HG03064 (cell line): Measurements from ENCODE around the gene PPP2R3B.

Experiments used
- ATAC-seq: cut with Tn5 transposase; IDR thresholded peaks from one replicate; pipeline ENCODE4 v1.9.1; 2021; ENCODE audit warnings: low read depth; ENCODE audit not compliant: unreplicated experiment

PPP2R3B gene

DNA sequence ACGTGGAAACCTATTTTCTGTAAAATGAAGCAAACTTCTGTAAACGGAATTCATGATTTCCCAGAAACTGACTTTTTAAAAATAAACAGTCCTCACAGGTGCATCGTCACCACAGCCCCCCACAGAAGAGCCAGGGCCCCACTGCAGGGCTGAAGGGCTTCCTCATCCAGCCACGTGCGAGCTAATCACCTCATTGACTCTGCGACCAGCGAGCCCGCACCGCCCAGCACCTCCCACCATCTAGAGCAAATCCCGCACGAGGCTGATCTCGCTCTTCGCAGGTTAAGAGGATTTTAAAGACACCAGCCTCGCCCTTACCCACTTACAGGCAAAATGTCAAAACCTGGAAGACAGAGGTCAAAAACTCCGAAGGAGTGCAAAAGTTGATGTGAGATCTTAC lies 14.8 kb downstream of the PPP2R3B start:
- ATAC-seq, result no peak

DNA sequence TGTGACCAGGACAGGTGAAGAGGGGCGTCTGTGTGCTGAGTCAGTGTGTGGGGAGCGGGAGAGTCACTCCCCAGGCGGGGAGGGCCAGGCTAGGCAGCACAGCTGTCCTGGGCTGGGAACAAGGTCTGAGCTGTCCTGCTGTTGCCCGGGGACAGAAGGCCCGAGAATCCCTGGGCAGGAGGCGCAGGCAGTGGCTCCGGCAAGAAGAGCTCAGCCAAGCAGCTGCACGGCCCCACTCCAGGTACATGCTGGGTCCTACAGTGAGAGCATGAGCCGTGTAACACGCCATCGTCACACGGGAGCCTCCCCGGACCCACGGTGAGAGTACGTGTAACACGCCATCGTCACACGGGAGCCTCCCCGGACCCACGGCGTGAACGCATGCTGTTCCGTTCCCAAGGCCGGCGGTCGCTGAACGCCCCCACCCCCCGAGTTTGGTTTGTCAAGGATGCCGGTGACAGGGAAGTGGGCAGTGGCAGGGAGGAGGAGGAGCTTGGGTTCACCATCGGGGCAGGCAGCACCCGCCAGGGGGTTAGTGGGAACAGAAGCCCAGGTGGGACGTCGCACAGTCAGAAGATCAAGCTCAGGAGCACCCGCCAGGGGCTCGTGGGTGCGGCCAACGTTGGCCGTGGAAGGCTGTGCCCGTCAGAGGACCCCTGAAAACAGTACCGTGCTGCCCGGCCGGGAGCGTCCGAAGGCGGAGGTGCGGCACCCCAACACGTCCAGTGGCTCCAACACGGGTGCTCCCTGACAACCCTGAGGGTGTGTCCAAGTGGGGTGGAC lies 15.6 kb downstream of the PPP2R3B start:
- no peak for ATAC-seq

DNA sequence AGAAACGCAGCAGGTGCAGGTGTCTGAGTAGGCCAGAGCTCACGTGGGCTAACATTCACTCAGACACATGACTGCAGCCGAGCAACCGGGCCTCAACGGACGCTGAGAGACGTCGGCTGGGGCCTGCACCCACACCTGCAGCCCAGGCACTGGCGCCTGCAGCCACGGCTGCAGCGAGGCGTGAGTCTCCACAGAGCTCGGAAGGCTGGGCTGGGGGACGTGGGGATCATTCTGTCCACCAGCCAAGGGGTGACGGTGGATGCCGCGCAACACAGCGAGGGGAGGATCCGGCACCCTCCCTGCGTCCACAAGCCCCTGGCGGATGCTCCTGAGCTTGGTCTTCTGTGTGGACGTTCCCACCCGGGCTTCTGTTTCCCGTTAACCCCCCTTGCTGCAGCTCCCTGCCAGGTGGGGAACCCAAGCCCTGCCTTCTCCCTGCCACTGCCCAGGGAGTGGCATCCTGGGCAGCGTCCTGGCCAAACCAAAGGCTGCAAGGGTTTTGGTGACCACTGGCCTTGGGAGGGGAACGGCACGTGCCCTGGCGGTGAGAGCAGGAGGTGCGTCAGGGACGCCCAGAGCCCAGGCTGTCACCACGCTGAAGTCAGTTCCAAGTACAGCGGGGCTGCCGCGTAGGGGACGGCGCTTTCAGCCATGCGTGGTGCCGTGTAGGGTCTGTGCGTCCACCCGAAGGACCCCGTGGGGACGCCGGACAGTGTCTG lies 16.3 kb downstream of the PPP2R3B start:
- ATAC-seq, result no peak

DNA sequence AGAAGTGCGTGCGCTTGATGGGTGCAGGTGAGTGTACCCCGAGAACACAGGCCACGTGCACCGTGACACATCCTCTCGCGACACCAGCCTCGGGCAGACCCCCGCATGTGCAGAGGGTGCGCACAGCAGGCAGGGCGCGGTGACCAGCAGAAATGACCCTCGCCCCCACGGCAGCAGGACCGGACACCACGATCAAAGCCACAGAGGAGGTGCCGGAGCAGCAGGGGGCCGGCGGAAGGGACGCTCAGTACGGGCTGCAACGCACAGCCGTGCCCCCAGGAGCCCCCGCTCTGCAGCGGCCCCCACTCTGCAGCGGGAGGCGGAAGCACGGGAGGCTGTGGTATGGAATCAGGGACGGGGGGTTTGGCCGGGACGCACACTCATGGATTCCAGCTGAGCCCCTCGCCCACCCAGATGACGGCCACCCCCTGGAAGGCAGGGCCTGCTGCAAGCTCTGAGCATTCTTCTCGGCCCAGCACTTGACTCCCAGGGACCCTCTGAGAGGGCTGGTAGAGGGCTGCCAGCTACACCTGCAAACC lies 17.1 kb downstream of the PPP2R3B start:
- no peak for ATAC-seq

DNA sequence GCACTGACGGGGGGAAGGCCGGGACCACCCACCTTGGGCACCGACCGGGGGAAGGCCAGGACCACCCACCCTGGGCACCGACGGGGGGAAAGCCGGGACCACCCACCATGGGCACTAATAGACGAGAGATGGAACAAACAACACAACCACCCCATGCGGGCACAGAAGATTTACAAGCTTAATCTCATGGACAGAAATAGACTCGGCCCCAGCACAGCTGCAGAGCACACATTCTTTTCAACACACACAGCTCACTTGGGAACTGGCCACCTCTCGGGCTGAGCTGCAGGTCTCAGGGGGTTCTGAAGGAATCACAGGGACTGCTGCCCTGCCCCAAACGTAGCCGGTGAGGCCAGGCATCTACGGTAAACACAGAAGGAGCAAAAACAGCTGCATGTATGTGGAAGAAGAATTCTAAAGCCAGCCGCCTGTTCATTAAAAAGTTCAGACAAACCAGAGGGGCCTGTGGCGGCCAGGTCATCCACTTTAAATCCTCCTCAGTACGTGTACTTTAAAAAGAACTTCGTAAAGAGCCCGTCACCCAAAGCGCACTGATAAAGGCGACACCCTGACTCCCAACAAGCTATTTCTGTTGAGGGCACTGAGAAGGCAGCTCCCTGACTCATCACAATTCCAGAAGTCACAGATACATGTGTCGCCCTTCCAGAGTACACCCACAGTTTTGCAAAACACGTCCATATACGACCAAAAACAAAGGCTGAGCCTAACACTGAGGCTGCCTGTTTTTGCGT lies 17.7 kb downstream of the PPP2R3B start:
- no peak for ATAC-seq

DNA sequence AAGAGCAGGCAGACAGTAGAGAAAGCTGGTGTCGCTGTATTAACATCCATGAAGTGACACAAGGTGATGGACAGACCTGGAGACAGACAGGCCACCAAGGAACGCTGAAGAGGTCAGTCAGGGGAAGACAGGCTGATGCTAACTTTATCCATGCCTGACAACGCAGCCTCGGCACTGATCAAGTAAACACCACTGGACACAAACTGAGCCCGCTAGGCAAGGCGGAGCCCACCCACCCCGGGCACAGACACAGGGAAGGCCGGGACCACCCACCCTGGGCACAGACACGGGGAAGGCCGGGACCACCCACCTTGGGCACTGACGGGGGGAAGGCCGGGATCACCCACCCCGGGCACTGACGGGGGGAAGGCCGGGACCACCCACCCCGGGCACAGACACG lies 18.8 kb downstream of the PPP2R3B start:
- no peak for ATAC-seq

DNA sequence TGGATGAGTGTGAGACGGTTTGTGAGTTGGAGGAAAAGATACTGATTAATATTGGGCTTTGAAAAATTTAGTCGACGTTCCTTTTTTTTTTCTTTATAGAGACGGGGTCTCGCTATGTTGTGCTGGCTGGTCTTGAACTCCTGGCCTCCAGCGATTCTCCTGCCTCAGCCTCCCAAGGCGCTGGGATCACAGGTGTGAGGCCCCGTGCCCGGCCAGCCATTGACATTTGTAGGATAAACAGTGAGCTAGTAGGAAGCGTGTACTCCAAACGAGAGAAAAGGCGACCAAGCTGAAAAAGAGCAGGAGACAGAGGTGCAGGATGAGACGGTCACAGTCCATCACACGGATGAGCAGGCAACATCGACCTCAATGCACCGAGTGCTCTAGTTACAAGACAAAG lies 19.4 kb downstream of the PPP2R3B start:
- no peak for ATAC-seq

DNA sequence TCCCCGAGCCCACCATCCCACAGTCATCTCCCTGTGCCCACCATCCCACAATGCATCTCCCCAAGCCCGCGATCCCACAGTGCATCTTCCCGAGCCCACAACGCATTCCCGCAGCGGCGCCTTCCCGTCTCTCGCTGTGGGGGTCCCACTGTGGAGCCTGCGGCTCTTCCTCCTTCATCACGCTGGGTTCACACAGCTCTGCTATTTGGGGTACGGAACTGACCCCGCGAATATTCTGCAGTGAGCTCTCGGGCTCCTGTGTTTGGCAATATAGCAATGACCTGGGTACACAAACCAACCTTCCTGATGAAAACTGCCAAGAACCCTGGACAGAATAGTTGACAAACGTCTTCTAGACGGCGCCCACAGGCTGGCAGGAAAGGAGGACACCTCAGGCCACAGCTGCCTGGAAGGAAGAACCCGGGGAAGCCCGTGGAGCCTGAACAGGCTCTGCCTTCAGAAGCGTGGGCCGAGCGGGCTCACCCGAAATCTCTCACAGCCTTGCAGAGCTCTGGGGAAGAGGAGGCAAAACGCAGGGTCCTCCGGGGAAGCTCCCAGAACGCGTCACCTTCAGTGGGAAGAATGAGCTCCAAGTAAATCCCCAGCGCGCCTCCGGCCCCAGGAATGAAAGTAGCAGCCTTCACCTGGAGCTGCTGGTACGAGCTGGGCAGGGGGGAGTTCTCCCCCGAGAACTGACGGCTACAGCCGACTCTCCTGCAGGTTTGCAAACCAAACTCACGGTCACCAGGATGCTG lies 22.9 kb downstream of the PPP2R3B start:
- ATAC-seq, result no peak

DNA sequence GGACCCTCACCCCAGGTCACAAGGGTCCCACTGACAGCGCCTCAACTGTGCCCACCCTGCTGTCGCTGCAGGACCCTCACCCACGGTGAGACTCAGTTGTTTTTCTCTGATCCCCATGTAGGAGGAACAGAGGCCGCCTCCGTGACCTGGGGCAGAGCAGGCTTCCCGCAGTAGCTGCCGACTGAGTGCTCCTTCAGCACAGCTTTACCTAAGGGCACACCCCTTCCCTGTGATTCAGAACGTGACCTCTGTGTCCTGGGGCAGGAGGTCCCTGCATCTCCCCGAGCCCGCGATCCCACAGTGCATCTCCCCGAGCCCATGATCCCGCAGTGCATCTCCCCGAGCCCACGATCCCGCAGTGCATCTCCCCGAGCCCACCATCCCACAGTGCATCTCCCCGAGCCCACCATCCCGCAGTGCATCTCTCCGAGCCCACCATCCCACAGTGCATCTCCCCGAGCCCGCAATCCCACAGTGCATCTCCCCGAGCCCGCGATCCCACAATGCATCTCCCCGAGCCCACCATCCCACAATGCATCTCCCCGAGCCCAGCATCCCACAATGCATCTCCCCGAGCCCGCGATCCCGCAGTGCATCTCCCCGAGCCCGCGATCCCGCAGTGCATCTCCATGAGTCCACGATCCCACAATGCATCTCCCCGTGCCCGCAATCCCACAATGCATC lies 23.6 kb downstream of the PPP2R3B start:
- ATAC-seq, result no peak

DNA sequence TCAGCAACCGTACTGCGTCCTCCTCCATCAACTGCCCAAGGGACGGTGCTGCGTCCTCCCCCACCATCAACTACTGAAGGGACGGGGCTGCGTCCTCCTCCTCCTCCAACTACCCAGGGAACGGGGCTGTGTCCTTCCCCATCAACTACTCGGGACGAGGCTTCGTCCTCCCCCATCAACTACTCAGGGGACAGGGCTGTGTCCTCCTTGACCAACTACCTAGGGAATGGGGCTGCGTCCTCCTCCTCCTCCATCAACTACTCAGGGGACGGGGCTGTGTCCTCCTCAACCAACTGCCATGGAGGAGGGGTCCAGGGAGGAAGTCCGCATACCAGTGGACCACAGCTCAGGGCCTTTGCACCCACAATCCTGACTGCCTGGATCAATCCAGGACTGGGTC lies 24.4 kb downstream of the PPP2R3B start:
- no peak for ATAC-seq

DNA sequence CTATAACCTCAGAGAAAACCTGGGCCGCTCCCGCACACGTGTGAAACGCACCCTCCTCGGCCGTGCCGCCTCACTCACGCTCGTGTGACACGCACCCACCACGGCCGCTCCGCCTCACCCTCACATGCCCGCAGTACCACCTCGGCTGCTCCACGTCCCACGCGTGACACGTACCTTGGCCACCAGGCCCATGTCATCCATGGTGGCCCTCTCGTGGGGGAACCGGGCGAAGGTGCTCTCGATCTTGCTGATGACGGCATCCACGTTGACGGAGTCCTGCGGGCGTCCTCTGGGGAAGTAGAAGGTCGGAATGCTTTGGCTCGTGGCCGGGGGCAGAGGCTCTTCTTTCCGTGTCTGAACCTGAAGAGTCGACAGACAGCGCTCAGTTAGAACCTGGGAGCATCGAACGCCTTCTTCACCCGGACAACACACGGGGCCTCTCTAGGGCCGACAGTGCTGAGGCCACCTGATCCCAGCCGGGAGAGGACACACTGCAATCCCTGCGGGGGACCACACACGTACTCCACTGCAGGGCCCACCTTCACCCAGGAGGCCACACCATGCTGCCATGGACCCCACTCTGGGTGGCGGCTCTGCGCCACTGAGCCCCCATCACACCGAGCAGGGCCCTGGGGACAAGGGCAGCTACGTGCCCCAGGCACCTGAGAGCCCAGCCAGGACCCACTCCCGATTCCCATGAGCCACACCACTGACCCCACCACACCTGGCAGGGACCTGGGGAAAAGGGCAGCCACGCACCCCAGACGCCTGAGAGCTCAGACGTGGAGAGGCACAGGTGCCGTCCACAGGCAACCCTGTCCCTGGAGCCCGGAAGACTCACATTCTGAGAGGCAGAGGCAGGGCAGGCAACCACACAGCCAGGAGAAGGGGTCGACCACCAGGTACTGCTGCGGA lies 25.2 kb downstream of the PPP2R3B start:
- ATAC-seq, result no peak

DNA sequence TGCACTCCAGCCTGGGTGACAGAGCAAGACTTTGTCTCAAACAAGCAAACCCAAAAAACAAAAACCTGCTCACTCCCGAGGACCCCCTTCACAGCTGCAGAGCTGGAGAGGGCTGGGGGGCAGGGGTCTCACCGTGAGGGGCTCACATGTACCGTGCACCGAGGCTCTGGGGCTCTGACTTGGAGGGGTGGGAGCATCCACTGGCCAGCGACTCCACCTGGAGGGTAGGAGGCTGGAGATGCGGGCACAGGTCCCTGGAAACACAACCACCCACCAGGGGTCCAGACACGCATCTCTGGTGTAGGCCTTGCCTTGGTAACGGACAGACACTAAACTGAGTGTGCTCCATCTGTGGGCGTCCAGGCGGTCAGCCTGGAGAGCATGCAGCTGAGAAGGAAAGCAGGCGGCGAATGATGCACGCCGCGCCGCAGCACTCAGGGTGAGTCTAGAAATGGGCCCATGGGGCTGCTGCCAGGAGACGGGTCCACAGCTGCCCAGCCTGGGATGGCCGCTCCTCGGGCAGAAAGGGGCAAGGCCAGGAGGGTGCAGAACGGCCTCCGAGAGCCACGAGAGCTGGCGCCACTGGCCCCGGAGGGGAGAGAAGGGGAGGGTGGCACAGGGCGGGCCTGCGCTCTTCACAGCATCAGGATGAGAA lies 26.1 kb downstream of the PPP2R3B start:
- no peak for ATAC-seq

DNA sequence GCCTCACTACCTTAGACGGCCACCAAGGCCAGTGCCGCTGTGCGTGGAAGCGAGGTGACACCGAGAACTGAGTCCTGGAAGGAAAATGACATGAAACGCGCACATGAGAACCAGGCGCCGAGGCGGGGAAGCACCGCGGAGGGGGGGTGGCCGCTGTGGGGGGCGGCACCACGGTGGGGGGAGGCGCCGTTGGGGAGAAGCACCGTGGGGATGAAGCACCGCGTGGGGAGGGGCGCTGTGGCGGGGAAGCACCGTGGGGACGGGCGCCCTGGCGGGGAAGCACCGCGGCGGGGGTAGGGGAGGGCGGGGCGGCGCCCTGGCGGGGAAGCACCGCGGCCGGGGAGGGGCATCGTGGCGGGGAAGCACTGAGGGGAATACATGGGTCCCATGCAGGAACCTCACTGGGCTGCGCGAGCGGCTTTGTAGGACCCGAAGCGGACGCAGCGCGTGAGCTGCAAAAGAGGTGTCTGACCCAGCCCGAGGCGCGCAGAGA lies 28.0 kb downstream of the PPP2R3B start:
- no peak for ATAC-seq

DNA sequence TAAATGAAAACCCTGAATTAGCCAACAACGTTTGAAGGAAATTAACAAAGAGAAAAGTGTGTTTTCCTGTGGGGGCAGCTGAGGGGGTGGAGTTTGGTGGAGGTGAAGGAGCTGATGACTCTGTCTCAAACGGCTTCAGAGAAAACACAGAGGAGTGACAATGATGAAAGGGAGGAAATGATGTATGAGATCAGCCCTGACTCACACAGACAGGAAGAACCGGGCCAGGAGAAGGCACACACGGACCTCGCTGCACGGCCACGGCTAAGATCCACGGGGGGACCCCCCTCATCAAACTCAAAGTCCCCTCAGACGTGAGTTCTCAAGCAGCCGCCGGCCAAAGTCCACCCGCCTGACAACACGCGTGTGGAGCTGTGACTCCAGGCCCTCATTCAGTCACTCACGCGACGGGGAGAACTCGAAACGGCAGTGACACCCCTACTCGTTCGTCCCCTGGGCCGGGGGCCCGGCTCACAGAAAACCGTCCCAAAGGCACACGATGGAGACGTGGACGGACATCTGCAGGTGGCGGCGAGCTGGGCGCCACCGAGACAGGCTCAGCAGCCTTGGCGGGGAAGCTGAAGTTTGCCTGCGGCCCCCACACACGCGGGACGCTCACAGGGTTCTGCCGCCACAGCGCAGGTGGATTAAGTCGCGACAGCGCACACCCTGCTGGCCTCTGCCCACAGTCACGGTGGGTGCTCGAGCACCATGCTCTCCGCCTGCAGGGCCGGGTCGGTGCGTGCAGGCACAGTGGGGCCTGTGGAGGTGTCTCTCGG lies 28.8 kb downstream of the PPP2R3B start:
- ATAC-seq, result no peak

DNA sequence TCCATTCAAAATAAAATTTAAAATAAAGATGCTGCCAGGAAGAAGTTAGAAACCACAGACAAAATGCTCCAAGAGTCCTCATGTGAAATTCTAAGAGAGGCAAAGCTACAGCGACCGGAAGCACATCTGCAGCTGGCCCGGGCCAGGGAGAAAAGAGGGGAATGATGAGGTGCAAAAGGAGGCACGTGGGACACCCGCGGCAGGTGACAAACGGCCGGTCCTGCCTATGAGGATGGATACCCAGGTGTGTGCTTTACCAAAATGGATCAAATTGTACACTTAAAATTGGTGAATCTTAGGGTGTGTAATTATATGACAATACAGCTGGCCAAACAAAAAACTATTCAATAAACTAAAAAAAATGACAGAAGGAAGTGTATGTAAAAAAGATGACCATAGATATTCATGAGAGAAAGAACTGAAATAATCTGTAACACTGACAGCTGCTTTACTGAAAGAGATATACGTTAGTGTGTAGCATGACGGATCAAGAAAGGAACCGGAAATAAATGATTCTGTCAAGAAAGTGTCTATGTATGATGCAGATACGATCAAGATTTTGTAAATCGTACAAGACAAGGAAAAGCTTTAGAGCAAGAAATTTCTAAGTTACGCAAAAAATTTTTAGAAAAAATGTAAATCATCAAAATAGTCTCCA lies 29.5 kb downstream of the PPP2R3B start:
- ATAC-seq, result no peak

DNA sequence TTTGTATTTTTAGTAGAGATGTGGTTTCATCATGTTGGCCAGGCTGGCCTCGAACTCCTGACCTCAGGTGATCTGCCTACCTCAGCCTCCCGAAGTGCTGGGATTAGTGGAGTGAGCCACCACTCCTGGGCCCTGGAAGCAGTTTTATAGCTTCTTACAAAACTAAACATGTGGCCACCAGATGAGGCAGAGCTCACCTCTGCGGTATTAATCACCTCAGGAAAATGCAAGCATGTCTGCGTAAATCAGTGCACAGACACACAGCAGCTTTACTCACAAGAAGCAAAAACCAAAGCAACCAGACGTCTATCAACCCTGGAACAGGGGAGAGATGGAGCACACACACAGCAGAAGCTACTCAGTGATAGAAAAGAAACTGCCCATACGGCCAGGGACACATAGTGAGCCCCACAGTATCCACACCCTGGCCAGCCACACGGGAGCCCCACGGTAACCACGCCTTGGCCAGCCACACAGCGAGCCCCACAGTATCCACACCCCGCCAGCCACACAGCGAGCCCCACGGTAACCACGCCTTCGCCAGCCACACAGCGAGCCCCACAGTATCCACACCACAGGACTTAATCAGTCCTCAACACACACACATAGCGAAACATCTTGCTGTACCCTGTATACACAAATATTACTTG lies 30.2 kb downstream of the PPP2R3B start:
- no peak for ATAC-seq
